Astrocyte (in vitro differentiated cells and primary cell): Measurements from ENCODE around the gene USP54. TPM values are rescaled to one million over a fixed set of nuclear protein-coding genes. Genes with fewer than 3 reads are reported as not detected.
A peak's percentile ranks its signal among the peaks of the same experiment; 100 is the strongest.

Experiments used
- DNase-seq: peaks from one replicate; pipeline ENCODE4 v3.0.0-alpha.2; 2010; ENCODE audit warnings: low read depth
- FAIRE-seq: peaks from 2 replicates; lab custom pipeline; 2011; peaks lifted over from hg19 to GRCh38; lab: Jason Lieb, UNC
- H2AFZ ChIP-seq: 2 replicates; pipeline ENCODE4 v1.6.0; 2012; ENCODE audit warnings: low read depth, low read length, inconsistent platforms
- H3K27ac ChIP-seq: 2 replicates; pipeline ENCODE4 v1.5.1; 2011; ENCODE audit warnings: low read depth, low read length, inconsistent platforms
- H3K27me3 ChIP-seq: 2 replicates; pipeline ENCODE4 v1.6.0; 2011; ENCODE audit warnings: low read length, inconsistent platforms; ENCODE audit not compliant: insufficient read depth
- H3K36me3 ChIP-seq: 2 replicates; pipeline ENCODE4 v1.5.1; 2011; ENCODE audit warnings: low read length, inconsistent platforms; ENCODE audit not compliant: insufficient read depth
- H3K4me1 ChIP-seq: 2 replicates; pipeline ENCODE4 v1.5.1; 2011; ENCODE audit warnings: low read length, inconsistent platforms; ENCODE audit not compliant: insufficient read depth
- H3K4me2 ChIP-seq: 2 replicates; pipeline ENCODE4 v1.6.0; 2012; ENCODE audit warnings: low read length, inconsistent platforms
- H3K4me3 ChIP-seq: 2 replicates; pipeline ENCODE4 v1.5.1; 2011; ENCODE audit warnings: low read depth, mild to moderate bottlenecking, low read length, inconsistent platforms; ENCODE audit not compliant: insufficient read depth
- H3K79me2 ChIP-seq: 2 replicates; pipeline ENCODE4 v1.6.0; 2012; ENCODE audit warnings: mild to moderate bottlenecking, low read length, inconsistent platforms; ENCODE audit not compliant: insufficient read depth
- H3K9ac ChIP-seq: 2 replicates; pipeline ENCODE4 v1.6.0; 2012; ENCODE audit warnings: mild to moderate bottlenecking, low read length, inconsistent platforms
- H3K9me3 ChIP-seq: 2 replicates; pipeline ENCODE4 v1.5.1; 2012; ENCODE audit warnings: low read depth, mild to moderate bottlenecking, low read length, inconsistent platforms; ENCODE audit not compliant: insufficient read depth
- H4K20me1 ChIP-seq: 2 replicates; pipeline ENCODE4 v1.6.0; 2012; ENCODE audit warnings: low read length, inconsistent platforms; ENCODE audit not compliant: insufficient read depth
- H3K27ac Mint-ChIP-seq: one replicate; pipeline ENCODE4 v1.8.0; 2021; ENCODE audit warnings: mild to moderate bottlenecking, mixed read lengths; ENCODE audit not compliant: unreplicated experiment
- H3K27me3 Mint-ChIP-seq: one replicate; pipeline ENCODE4 v1.8.0; 2021; ENCODE audit warnings: low read depth, mixed read lengths; ENCODE audit not compliant: unreplicated experiment
- H3K36me3 Mint-ChIP-seq: one replicate; pipeline ENCODE4 v1.8.0; 2021; ENCODE audit warnings: low read depth, mixed read lengths; ENCODE audit not compliant: unreplicated experiment
- H3K4me1 Mint-ChIP-seq: one replicate; pipeline ENCODE4 v1.8.0; 2021; ENCODE audit warnings: low read depth, mixed read lengths; ENCODE audit not compliant: unreplicated experiment
- H3K4me3 Mint-ChIP-seq: one replicate; pipeline ENCODE4 v1.8.0; 2021; ENCODE audit warnings: mild to moderate bottlenecking, moderate library complexity, mixed read lengths; ENCODE audit not compliant: unreplicated experiment
- H3K9me3 Mint-ChIP-seq: one replicate; pipeline ENCODE4 v1.8.0; 2021; ENCODE audit warnings: mild to moderate bottlenecking, mixed read lengths; ENCODE audit not compliant: unreplicated experiment
- CTCF ChIP-seq: IDR thresholded peaks from 2 replicates; pipeline ENCODE4 v1.5.1; 2011; ENCODE audit warnings: low read depth, mild to moderate bottlenecking, inconsistent platforms, low read length, moderate library complexity; ENCODE audit not compliant: insufficient read depth
- EZH2 ChIP-seq: IDR thresholded peaks from 2 replicates; pipeline ENCODE4 v1.6.1; 2012; ENCODE audit warnings: mild to moderate bottlenecking, low read length, inconsistent platforms; ENCODE audit not compliant: insufficient read depth
- total RNA-seq: library from RNA; stranded (reverse); gene quantifications from 2 replicates; pipeline ENCODE4 v1.2.1, GENCODE V29; 2021

USP54 gene
- total RNA-seq, 1 donor from 2014 or later, result 85.9 TPM

DNA sequence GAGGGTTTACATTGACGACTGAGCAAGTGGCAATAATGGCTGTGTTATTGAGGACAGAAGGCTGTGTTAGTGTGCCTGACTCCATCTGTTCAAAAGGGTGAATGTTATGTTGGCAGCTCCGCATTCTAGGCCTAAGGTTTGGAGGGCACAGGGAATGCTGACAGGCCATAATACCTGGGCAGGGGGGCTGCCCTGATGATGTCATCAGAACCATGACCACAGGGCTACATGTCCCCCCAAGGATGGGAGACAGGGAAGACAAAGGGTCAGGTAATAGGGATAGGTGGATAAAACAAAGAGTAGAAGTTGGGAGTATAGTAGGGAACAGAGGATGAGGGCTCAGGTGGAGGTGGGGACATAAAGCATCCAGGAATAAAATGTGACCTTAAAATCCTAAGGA is 93.5 kb downstream of the USP54 start:
- no peaks in the 10 kb centered on the region for H3K27me3 Mint-ChIP-seq
- H3K27ac ChIP-seq, result no peak overlapping the region
- no peak overlapping the region for H2AFZ ChIP-seq
- H3K9me3 ChIP-seq, result no peaks in the 10 kb centered on the region
- no peak overlapping the region for H3K27ac Mint-ChIP-seq
- H3K27me3 ChIP-seq, result no peaks in the 10 kb centered on the region
- peaks cover 35% of the 10 kb centered on the region for H3K79me2 ChIP-seq
- TF ChIP-seq EZH2, result no peak
- no peak for TF ChIP-seq CTCF
- H3K36me3 ChIP-seq, result no peaks in the 10 kb centered on the region
- no peak overlapping the region for H3K9ac ChIP-seq
- no peaks in the 10 kb centered on the region for H3K9me3 Mint-ChIP-seq
- FAIRE-seq (no peak), DNase-seq (no peak)
- H3K4me3 Mint-ChIP-seq, result peak overlapping the region; percentile 51
- H3K4me3 ChIP-seq, result no peak overlapping the region
- peaks cover 33% of the 10 kb centered on the region for H3K4me1 Mint-ChIP-seq
- H4K20me1 ChIP-seq, result no peaks in the 10 kb centered on the region
- H3K4me1 ChIP-seq, result peaks cover 29% of the 10 kb centered on the region
- peaks cover 24% of the 10 kb centered on the region for H3K36me3 Mint-ChIP-seq
- no peak overlapping the region for H3K4me2 ChIP-seq

DNA sequence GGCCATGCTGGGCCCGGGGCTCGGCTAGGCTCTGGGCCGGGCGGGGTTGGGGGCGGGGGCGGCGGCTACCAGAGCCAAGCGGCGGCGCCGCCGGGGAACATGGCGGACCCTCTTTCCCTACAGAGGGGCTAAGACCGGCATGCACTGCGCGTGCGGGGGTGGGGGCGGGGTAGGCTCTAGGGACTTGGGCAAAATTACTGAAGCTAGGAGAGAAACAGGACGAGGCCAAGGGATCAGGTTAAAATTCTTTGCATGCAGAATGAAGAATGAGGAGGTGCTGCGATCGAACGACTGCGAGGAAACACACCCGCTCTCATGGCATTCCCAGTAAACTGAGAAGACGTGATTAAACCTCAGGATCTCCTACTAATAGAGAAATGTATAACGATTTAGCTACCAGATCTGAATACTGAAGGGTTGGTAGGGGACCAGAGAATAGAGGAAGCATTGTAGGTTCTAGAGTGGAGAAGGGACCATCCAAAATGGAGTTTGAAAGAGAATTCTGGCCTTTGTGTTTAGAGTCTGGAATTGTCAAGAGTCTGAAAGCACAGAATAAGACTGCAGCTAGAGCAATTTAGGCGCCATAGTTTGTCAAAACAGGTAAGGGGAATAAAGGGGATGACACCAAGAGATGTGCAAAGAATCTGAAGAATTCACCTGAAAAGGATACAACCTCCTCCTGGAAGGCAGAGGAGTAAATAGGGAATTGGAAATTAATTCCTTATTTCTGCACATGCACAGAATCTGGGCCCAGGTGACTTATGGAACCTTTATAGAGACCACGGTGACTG is 95.1 kb downstream of the USP54 start, which contains the start of gene PPP3CB:
TSS of gene PPP3CB (minus strand) at position 141 of the 791 bp plus-strand sequence. CDS start at position 6, 135 bp downstream.
- H3K9me3 Mint-ChIP-seq, result no peaks in the 10 kb centered on the region
- TF ChIP-seq EZH2 (no peak), CTCF (no peak)
- FAIRE-seq, result no peak

More for the DNA sequence above, 95.1 kb downstream of the USP54 start, which contains the start of gene PPP3CB:
- no peaks in the 10 kb centered on the region for H4K20me1 ChIP-seq
- peak within 1 kb of the TSS; percentile 94 for H3K4me3 Mint-ChIP-seq
- H3K4me3 ChIP-seq, result peak within 1 kb of the TSS; percentile 82
- peak within 1 kb of the TSS; percentile 87 for H3K4me2 ChIP-seq
- no peaks in the 10 kb centered on the region for H3K27me3 Mint-ChIP-seq
- peak within 1 kb of the TSS; percentile 95 for H3K9ac ChIP-seq
- H3K27ac ChIP-seq, result peak within 1 kb of the TSS; percentile 97
- peaks cover 49% of the 10 kb centered on the region for H3K79me2 ChIP-seq
- H2AFZ ChIP-seq, result peak within 1 kb of the TSS; percentile 66
- H3K4me1 Mint-ChIP-seq, result peaks cover 30% of the 10 kb centered on the region
- H3K27me3 ChIP-seq, result no peaks in the 10 kb centered on the region
- H3K9me3 ChIP-seq, result no peaks in the 10 kb centered on the region
- H3K4me1 ChIP-seq, result peaks cover 22% of the 10 kb centered on the region
- H3K27ac Mint-ChIP-seq, result peak within 1 kb of the TSS; percentile 94
- H3K36me3 Mint-ChIP-seq, result peaks cover 22% of the 10 kb centered on the region
- DNase-seq, result peak; percentile 98
- H3K36me3 ChIP-seq, result no peaks in the 10 kb centered on the region
